Activated CD4-positive, alpha-beta T cell treated with anti-CD3 and anti-CD28 coated beads, Interleukin-2, Interleukin-6, amounts not matched to agents 100 ng/mL and 50 ng/mL, durations not matched to agents 16 hours and 8 hours (primary cell): Measurements from ENCODE around the gene GAPT.
"Not testable (repeated sequence)": the region's sequence is repeated elsewhere in the genome, so short reads cannot be mapped to it uniquely, and the experiment has no call there.

ENCODE experiments used
- DNase-seq: peaks from one replicate; pipeline ENCODE4 v3.0.0-alpha.2; 2020

The GAPT gene

GRCh38 chr5:58505971-58506640, 14.9 kb downstream of the GAPT start:
- DNase-seq, result no peak

GRCh38 chr5:58507715-58508114, 16.5 kb downstream of the GAPT start:
- no peak for DNase-seq

GRCh38 chr5:58517198-58517597, 26.0 kb downstream of the GAPT start:
- no peak for DNase-seq

- DNase-seq, result no peak
Observed at GRCh38 chr5:58523956-58524355, 32.7 kb downstream of the GAPT start.

- DNase-seq, result no peak
Observed at GRCh38 chr5:58524571-58524970, 33.3 kb downstream of the GAPT start.

GRCh38 chr5:58530942-58531490, 39.8 kb downstream of the GAPT start:
- DNase-seq, result no peak

- DNase-seq, result not testable (repeated sequence)
Observed at GRCh38 chr5:58541935-58542334, 50.7 kb downstream of the GAPT start.

GRCh38 chr5:58542709-58543108, 51.5 kb downstream of the GAPT start:
- no peak for DNase-seq

GRCh38 chr5:58543723-58544122, 52.5 kb downstream of the GAPT start:
- no peak for DNase-seq

- DNase-seq, result no peak
Observed at GRCh38 chr5:58544195-58544594, 53.0 kb downstream of the GAPT start.

- DNase-seq, result no peak
Observed at GRCh38 chr5:58544926-58545325, 53.7 kb downstream of the GAPT start.

- no peak for DNase-seq
Observed at GRCh38 chr5:58545912-58546311, 54.7 kb downstream of the GAPT start.
